PC-9 (cell line): ENCODE measurements around the gene ADAMTSL1. TPM values are rescaled to one million over a fixed set of nuclear protein-coding genes. Genes with fewer than 3 reads are reported as not detected.

Source experiments
- BruUV-seq: library from RNA; stranded (reverse); fragments of 400-500 nt; replicated peaks from 2 replicates; lab custom pipeline; 2021; lab: Mats Ljungman, UMichigan
- CTCF ChIA-PET: fragments of 300-600 bp; sonication (Branson Sonifier 250); formaldehyde crosslinking; loops from one replicate; lab custom pipeline; 2022; ENCODE audit warnings: antibody characterized with exemption; lab: Charles Lee
- POLR2A ChIA-PET: fragments of 300-600 bp; sonication (Branson Sonifier 250); formaldehyde crosslinking; loops from one replicate; lab custom pipeline; 2022; ENCODE audit warnings: antibody characterized with exemption; ENCODE audit not compliant: unreplicated experiment; lab: Charles Lee
- DNase-seq, 2 experiments: peaks; one replicate each; pipeline versions ENCODE4 v3.0.0 to v3.0.0-alpha.2; 2015 to 2022; ENCODE audit warnings: mixed read lengths in 1 of 2
- H2AFZ ChIP-seq: fragments of 200-600 bp; sonication (generic); 2 replicates; pipeline ENCODE4 v1.8.1; 2017; ENCODE audit warnings: antibody characterized with exemption
- H3F3A ChIP-seq: fragments of 200-600 bp; sonication (generic); 2 replicates; pipeline ENCODE4 v1.8.1; 2017; ENCODE audit warnings: antibody characterized with exemption, mild to moderate bottlenecking, low read depth; ENCODE audit not compliant: insufficient read depth
- H3K27ac ChIP-seq: fragments of 200-600 bp; sonication (generic); 2 replicates; pipeline ENCODE4 v1.6.1; 2016; ENCODE audit warnings: mixed run types
- H3K27me3 ChIP-seq: fragments of 200-600 bp; sonication (generic); 2 replicates; pipeline ENCODE4 v1.6.1; 2016; ENCODE audit warnings: low read depth, mixed run types; ENCODE audit not compliant: insufficient read depth
- H3K36me3 ChIP-seq: fragments of 200-600 bp; sonication (generic); 2 replicates; pipeline ENCODE4 v1.6.1; 2016; ENCODE audit warnings: low read depth, mixed run types
- H3K4me1 ChIP-seq: fragments of 200-600 bp; sonication (generic); replicated peaks from 2 replicates; pipeline ENCODE4 v1.6.1; 2016; ENCODE audit warnings: mixed run types; ENCODE audit not compliant: insufficient read depth
- H3K4me2 ChIP-seq: fragments of 200-600 bp; sonication (generic); 2 replicates; pipeline ENCODE4 v1.6.1; 2017; ENCODE audit warnings: mixed run types
- H3K4me3 ChIP-seq: fragments of 200-600 bp; sonication (generic); 2 replicates; pipeline ENCODE4 v1.6.1; 2016; ENCODE audit warnings: mixed run types
- H3K79me2 ChIP-seq: fragments of 200-600 bp; sonication (generic); 2 replicates; pipeline ENCODE4 v1.6.1; 2017; ENCODE audit warnings: low read depth, mixed run types
- H3K9me2 ChIP-seq: fragments of 200-600 bp; sonication (generic); 2 replicates; pipeline ENCODE4 v1.8.1; 2017; ENCODE audit warnings: mild to moderate bottlenecking; ENCODE audit not compliant: insufficient read depth
- H3K9me3 ChIP-seq: fragments of 200-600 bp; sonication (generic); 2 replicates; pipeline ENCODE4 v1.8.1; 2016; ENCODE audit warnings: low read depth; ENCODE audit not compliant: insufficient read depth
- H4K20me1 ChIP-seq: fragments of 200-600 bp; sonication (generic); 2 replicates; pipeline ENCODE4 v1.8.1; 2017; ENCODE audit not compliant: insufficient read depth
- EZH2 ChIP-seq: fragments of 200-600 bp; sonication (generic); IDR thresholded peaks from 2 replicates; pipeline ENCODE4 v1.8.0; 2017; ENCODE audit warnings: antibody characterized with exemption, low read depth
- intact Hi-C: fragments of 100-400 bp; cut with micrococcal nuclease; formaldehyde crosslinking; loops from one replicate; pipeline ENCODE4 v1.10.0; 2022; ENCODE audit not compliant: unreplicated experiment
- total RNA-seq: library from RNA; stranded (reverse); gene quantifications from 2 replicates; pipeline ENCODE4 v1.2.3, GENCODE V29; 2021
- TF ChIP-seq, protein P1 (sequence below): fragments of 200-600 bp; sonication (generic); conservative IDR thresholded peaks from 2 replicates; pipeline ENCODE4 v1.6.1; 2017; ENCODE audit warnings: mixed run types, antibody characterized with exemption, mild to moderate bottlenecking, moderate library complexity

Gene ADAMTSL1
- total RNA-seq, 1 experiment from 2014 or later, result not detected

DNA sequence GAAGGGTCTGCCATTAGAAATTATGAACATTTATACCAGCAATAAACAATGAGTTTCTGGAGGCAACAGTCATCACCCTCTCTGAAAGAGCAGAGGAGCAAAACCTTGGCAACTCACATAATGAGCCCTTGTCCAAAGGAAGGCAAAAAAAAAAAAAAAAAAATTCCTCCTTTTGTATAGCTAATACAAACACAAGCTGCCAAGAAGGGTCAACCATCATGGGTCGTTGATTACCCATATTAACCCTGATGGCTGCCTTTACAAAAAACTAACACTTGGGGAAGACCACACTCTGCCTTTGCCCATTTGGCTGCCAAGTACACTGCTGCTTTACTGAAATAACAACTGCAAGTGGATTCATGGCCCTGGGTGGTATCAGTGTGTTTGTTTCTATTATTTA is 272.7 kb downstream of the ADAMTSL1 start:
- H3K4me1 ChIP-seq, result no peaks in the 10 kb centered on the region
- no peak overlapping the region for H3K27ac ChIP-seq
- CTCF ChIA-PET, result no interaction called here
- H3K9me3 ChIP-seq, result no peaks in the 10 kb centered on the region
- H3K4me3 ChIP-seq, result no peak overlapping the region
- BruUV-seq, result no TSS peak
- no peaks in the 10 kb centered on the region for H3K27me3 ChIP-seq
- H2AFZ ChIP-seq, result no peak overlapping the region
- H3K79me2 ChIP-seq, result no peaks in the 10 kb centered on the region
- no peaks in the 10 kb centered on the region for H3F3A ChIP-seq
- no peaks in the 10 kb centered on the region for H3K9me2 ChIP-seq
- DNase-seq, result no peak
- TF ChIP-seq, protein P1, sequence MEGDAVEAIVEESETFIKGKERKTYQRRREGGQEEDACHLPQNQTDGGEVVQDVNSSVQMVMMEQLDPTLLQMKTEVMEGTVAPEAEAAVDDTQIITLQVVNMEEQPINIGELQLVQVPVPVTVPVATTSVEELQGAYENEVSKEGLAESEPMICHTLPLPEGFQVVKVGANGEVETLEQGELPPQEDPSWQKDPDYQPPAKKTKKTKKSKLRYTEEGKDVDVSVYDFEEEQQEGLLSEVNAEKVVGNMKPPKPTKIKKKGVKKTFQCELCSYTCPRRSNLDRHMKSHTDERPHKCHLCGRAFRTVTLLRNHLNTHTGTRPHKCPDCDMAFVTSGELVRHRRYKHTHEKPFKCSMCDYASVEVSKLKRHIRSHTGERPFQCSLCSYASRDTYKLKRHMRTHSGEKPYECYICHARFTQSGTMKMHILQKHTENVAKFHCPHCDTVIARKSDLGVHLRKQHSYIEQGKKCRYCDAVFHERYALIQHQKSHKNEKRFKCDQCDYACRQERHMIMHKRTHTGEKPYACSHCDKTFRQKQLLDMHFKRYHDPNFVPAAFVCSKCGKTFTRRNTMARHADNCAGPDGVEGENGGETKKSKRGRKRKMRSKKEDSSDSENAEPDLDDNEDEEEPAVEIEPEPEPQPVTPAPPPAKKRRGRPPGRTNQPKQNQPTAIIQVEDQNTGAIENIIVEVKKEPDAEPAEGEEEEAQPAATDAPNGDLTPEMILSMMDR, result no peak
- no peak for TF ChIP-seq EZH2
- H4K20me1 ChIP-seq, result no peaks in the 10 kb centered on the region
- no peaks in the 10 kb centered on the region for H3K36me3 ChIP-seq
- intact Hi-C loops, result no loop called here
- POLR2A ChIA-PET, result no interaction called here
- no peak overlapping the region for H3K4me2 ChIP-seq

- Histone ChIP-seq H3K9me2 (no peaks in the 10 kb centered on the region), H3F3A (no peaks in the 10 kb centered on the region), H3K36me3 (no peaks in the 10 kb centered on the region), H2AFZ (no peak overlapping the region), H3K27me3 (no peaks in the 10 kb centered on the region), H3K4me3 (no peak overlapping the region), H3K79me2 (no peaks in the 10 kb centered on the region), H3K4me1 (no peaks in the 10 kb centered on the region), H3K4me2 (no peak overlapping the region), H3K9me3 (no peaks in the 10 kb centered on the region), H3K27ac (no peak overlapping the region), H4K20me1 (no peaks in the 10 kb centered on the region)
- POLR2A ChIA-PET, result no interaction called here
- intact Hi-C loops, result no loop called here
- DNase-seq, result no peak
- CTCF ChIA-PET, result no interaction called here
- BruUV-seq, result no TSS peak
- TF ChIP-seq, protein P1, result no peak
- no peak for TF ChIP-seq EZH2
These were observed 273.6 kb downstream of the ADAMTSL1 start for GRCh38 chr9:18747595-18747994.

- no peaks in the 10 kb centered on the region for H3K79me2 ChIP-seq
- no peaks in the 10 kb centered on the region for H4K20me1 ChIP-seq
- H3K9me3 ChIP-seq, result no peaks in the 10 kb centered on the region
- BruUV-seq, result no TSS peak
- H3K4me1 ChIP-seq, result no peaks in the 10 kb centered on the region
- no peaks in the 10 kb centered on the region for H3F3A ChIP-seq
- no peak overlapping the region for H2AFZ ChIP-seq
- no peak overlapping the region for H3K4me3 ChIP-seq
- no peak for DNase-seq
- no peaks in the 10 kb centered on the region for H3K9me2 ChIP-seq
- ChIA-PET POLR2A (no interaction called here), CTCF (no interaction called here)
- TF ChIP-seq EZH2, result no peak
- TF ChIP-seq, protein P1, result no peak
- intact Hi-C loops, result no loop called here
- H3K36me3 ChIP-seq, result no peaks in the 10 kb centered on the region
- H3K4me2 ChIP-seq, result no peak overlapping the region
- H3K27me3 ChIP-seq, result no peaks in the 10 kb centered on the region
- H3K27ac ChIP-seq, result no peak overlapping the region
These were observed 274.3 kb downstream of the ADAMTSL1 start for GRCh38 chr9:18748251-18748701.
